ENCODE measurements around the gene EVL. TPM values are rescaled to one million over a fixed set of nuclear protein-coding genes. Genes with fewer than 3 reads are reported as not detected.

Gene EVL
- total and polyA plus RNA-seq, 2 experiments from 2014 or later: 65.3 to 116 TPM

GRCh38 chr14:100108042-100108825 is 43.0 kb downstream of the EVL start:
- H3K27me3 ChIP-seq: no peaks in the 10 kb centered on the region
- peaks cover 10% of the 10 kb centered on the region for H3K4me1 ChIP-seq (ENCODE audit: low read depth)
- no peaks in the 10 kb centered on the region for H3K36me3 ChIP-seq
- H3K27ac ChIP-seq: no peak overlapping the region
- DNase-seq (ENCODE audit: low read depth in 1 of 2, low spot score in 1 of 2): peak; percentile 79 to 88
- no peaks in the 10 kb centered on the region for H3K9me3 ChIP-seq (ENCODE audit: low read depth)
- TF ChIP-seq, protein P1, sequence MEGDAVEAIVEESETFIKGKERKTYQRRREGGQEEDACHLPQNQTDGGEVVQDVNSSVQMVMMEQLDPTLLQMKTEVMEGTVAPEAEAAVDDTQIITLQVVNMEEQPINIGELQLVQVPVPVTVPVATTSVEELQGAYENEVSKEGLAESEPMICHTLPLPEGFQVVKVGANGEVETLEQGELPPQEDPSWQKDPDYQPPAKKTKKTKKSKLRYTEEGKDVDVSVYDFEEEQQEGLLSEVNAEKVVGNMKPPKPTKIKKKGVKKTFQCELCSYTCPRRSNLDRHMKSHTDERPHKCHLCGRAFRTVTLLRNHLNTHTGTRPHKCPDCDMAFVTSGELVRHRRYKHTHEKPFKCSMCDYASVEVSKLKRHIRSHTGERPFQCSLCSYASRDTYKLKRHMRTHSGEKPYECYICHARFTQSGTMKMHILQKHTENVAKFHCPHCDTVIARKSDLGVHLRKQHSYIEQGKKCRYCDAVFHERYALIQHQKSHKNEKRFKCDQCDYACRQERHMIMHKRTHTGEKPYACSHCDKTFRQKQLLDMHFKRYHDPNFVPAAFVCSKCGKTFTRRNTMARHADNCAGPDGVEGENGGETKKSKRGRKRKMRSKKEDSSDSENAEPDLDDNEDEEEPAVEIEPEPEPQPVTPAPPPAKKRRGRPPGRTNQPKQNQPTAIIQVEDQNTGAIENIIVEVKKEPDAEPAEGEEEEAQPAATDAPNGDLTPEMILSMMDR (IDR thresholded peaks at IDR 0.05; ENCODE audit: low read depth, low read length): peak; percentile 90
- H3K4me3 ChIP-seq: no peak overlapping the region

DNA sequence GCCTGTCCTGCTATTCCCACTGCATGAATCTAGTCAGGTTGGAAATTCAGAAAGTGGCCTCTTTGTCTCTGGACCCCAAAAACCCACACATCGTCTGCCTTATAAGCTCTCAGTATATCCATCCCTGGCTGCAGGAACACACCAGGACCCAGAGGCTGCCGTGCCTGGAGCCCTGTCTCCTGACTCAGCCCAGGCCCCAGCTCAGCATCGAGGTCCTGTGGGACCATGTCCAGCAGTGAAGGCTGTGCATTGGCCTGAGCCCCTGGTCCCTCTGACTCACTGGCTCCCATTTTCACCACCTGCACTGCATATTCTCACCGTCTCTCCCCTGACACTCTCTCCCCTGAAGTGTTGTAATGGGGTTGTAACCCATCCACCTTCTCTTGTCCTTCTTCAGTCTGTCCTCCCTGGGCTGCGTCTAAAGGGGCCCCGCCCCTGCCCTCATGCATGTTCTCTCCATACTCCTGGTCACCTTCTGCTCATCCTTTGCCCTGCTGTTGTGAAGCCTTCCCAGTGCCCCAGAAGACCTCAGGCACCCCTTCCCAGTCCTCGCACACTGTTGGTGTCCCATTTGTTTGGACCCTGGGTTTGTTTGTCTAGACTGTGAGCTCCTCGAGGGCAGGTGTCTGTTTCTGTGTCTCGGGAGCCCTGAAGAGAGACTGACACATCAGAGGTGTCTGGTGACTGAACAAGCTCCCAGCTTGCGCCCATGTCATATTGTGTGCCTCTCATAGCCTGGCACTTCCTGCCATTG is 43.8 kb downstream of the EVL start:
- Histone ChIP-seq H3K9me3 (ENCODE audit: low read depth) (no peaks in the 10 kb centered on the region), H3K36me3 (no peaks in the 10 kb centered on the region)
- TF ChIP-seq, protein P1 (IDR thresholded peaks at IDR 0.05; ENCODE audit: low read depth, low read length): no peak

DNA sequence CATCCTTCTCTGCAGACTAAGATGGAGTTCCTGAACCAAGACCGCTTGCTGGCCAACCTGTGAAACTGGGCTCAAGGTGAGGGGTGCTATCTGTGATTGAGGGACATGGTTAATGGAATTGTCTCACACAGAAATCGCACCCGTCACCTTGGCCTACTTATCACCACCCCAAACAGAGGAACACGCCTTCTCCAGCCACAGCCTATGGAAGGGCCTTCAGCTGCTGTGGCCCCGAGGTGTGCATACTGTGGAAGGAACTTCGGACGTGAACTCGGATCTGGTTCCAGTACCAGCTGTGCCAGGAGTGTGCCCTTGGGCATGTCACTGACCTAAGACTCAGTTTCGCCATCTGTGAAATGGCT is 44.4 kb downstream of the EVL start:
- no peak overlapping the region for H3K4me3 ChIP-seq

More for the DNA sequence above, 43.8 kb downstream of the EVL start:
- Histone ChIP-seq H3K27me3 (no peaks in the 10 kb centered on the region), H3K4me3 (no peak overlapping the region), H3K27ac (no peak overlapping the region), H3K4me1 (ENCODE audit: low read depth) (peaks cover 10% of the 10 kb centered on the region)
- DNase-seq (ENCODE audit: low read depth in 1 of 2, low spot score in 1 of 2): peak in 1 of 2 donors; percentile 28

DNA sequence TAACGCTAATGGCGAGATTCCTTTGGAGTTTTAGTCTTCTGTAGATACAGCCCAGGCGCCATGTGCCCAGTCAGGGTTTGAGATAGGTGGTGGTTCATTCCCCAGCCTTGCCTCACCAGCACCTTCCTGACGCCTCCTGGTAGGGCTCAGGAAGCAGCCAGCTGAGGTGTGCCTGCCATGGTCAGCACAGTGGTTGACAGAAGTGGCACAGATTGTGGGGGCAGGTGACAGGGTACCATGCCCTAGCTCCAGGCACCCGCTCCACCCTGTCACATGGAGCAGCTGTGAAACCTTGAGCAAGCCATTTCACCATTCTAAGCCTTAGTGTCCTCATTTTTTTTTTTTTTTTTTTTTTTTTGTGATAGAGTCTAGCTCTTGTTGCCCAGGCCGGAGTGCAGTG is 45.6 kb downstream of the EVL start:
- no peak for DNase-seq (ENCODE audit: low read depth in 1 of 2, low spot score in 1 of 2)
- TF ChIP-seq, protein P1 (IDR thresholded peaks at IDR 0.05; ENCODE audit: low read depth, low read length): no peak
- Histone ChIP-seq H3K9me3 (ENCODE audit: low read depth) (no peaks in the 10 kb centered on the region), H3K4me1 (ENCODE audit: low read depth) (peaks cover 10% of the 10 kb centered on the region), H3K27ac (no peak overlapping the region), H3K36me3 (no peaks in the 10 kb centered on the region), H3K4me3 (no peak overlapping the region), H3K27me3 (no peaks in the 10 kb centered on the region)

More for the DNA sequence above, 44.4 kb downstream of the EVL start:
- DNase-seq (ENCODE audit: low read depth in 1 of 2, low spot score in 1 of 2): no peak
- Histone ChIP-seq H3K4me1 (ENCODE audit: low read depth) (peaks cover 10% of the 10 kb centered on the region), H3K36me3 (no peaks in the 10 kb centered on the region), H3K9me3 (ENCODE audit: low read depth) (no peaks in the 10 kb centered on the region), H3K27me3 (no peaks in the 10 kb centered on the region), H3K27ac (no peak overlapping the region)
- TF ChIP-seq, protein P1 (IDR thresholded peaks at IDR 0.05; ENCODE audit: low read depth, low read length): no peak

- H3K36me3 ChIP-seq: no peaks in the 10 kb centered on the region
- no peaks in the 10 kb centered on the region for H3K9me3 ChIP-seq (ENCODE audit: low read depth)
- peak overlapping the region; percentile 37 for H3K27ac ChIP-seq
- DNase-seq (ENCODE audit: low read depth in 1 of 2, low spot score in 1 of 2): peak; percentile 27 to 47
- peaks cover 10% of the 10 kb centered on the region for H3K4me1 ChIP-seq (ENCODE audit: low read depth)
- H3K27me3 ChIP-seq: no peaks in the 10 kb centered on the region
- no peak overlapping the region for H3K4me3 ChIP-seq
- TF ChIP-seq, protein P1 (IDR thresholded peaks at IDR 0.05; ENCODE audit: low read depth, low read length): no peak
These were observed 46.9 kb downstream of the EVL start for GRCh38 chr14:100111931-100112704.

All from cardiac muscle cell (in vitro differentiated cells and primary cell).